ACC112 (cell line): ENCODE measurements around the gene CMKLR1.

Experiments used
- H2AFZ ChIP-seq: fragments of 200-600 bp; sonication (generic); one replicate; pipeline ENCODE4 v1.6.0; 2017; ENCODE audit warnings: antibody characterized with exemption, low read length; ENCODE audit not compliant: unreplicated experiment
- H3K27ac ChIP-seq: fragments of 200-600 bp; sonication (generic); 2 replicates; pipeline ENCODE4 v1.5.1; 2014; ENCODE audit warnings: low read depth, mild to moderate bottlenecking, antibody characterized with exemption, low read length, moderate library complexity
- H3K27me3 ChIP-seq: fragments of 200-600 bp; sonication (generic); 2 replicates; pipeline ENCODE4 v1.6.1; 2014; ENCODE audit warnings: mild to moderate bottlenecking, antibody characterized with exemption, low read length, moderate library complexity, mixed read lengths; ENCODE audit not compliant: insufficient read depth
- H3K36me3 ChIP-seq: fragments of 200-600 bp; sonication (generic); 2 replicates; pipeline ENCODE4 v1.6.1; 2016; ENCODE audit warnings: mild to moderate bottlenecking, antibody characterized with exemption, low read length, moderate library complexity, mixed read lengths; ENCODE audit not compliant: insufficient read depth
- H3K4me1 ChIP-seq: fragments of 200-600 bp; sonication (generic); one replicate; pipeline ENCODE4 v1.6.1; 2016; ENCODE audit warnings: low read length, mixed read lengths; ENCODE audit not compliant: insufficient read depth, unreplicated experiment, control insufficient read depth
- H3K4me3 ChIP-seq: fragments of 200-600 bp; sonication (generic); 2 replicates; pipeline ENCODE4 v1.5.1; 2014; ENCODE audit warnings: mild to moderate bottlenecking, low read depth, low read length
- H3K79me2 ChIP-seq: fragments of 200-600 bp; sonication (generic); one replicate; pipeline ENCODE4 v1.6.0; 2016; ENCODE audit warnings: low read length; ENCODE audit not compliant: control insufficient read depth, unreplicated experiment, insufficient read depth

The CMKLR1 gene, protein sequence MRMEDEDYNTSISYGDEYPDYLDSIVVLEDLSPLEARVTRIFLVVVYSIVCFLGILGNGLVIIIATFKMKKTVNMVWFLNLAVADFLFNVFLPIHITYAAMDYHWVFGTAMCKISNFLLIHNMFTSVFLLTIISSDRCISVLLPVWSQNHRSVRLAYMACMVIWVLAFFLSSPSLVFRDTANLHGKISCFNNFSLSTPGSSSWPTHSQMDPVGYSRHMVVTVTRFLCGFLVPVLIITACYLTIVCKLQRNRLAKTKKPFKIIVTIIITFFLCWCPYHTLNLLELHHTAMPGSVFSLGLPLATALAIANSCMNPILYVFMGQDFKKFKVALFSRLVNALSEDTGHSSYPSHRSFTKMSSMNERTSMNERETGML

GRCh38 chr12:108338915-108339657, at the start of gene CMKLR1:
TSS of gene CMKLR1 (minus strand) at chr12:108339311. CDS start at chr12:108293591, 45,720 bp downstream.
- H2AFZ ChIP-seq = no peak within 1 kb of the TSS
- no peaks in the 10 kb centered on the region for H3K27me3 ChIP-seq
- H3K4me1 ChIP-seq = peaks cover 11% of the 10 kb centered on the region
- peaks cover 3% of the 10 kb centered on the region; the same call in 1 of the 2 replicates for H3K36me3 ChIP-seq
- no peaks in the 10 kb centered on the region for H3K79me2 ChIP-seq
- H3K4me3 ChIP-seq = peak within 1 kb of the TSS; percentile 63
- H3K27ac ChIP-seq = no peak within 1 kb of the TSS

DNA sequence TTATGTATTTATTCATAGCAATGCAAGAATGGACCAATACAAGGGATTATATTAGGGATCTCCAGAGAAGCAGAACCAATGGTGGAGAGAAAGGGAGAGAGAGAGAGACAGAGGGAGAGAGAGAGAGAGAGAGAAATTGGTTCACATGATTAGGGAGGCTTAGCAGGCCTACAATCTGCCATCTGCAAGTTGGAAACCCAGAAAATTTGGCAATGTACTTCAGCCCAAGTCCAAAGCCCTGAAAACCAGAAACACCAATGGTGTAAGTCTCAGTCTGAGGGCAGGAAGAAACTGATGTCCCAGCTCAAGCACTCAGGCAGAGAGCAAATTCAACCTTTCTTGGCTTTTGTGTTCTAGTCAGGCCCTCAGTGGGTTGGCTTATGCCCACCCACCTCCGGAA, 48.7 kb upstream of the CMKLR1 start:
- no peaks in the 10 kb centered on the region for H3K4me1 ChIP-seq
- H3K27ac ChIP-seq = no peak overlapping the region
- H3K4me3 ChIP-seq = no peak overlapping the region
- H3K79me2 ChIP-seq = no peaks in the 10 kb centered on the region
- no peaks in the 10 kb centered on the region for H3K36me3 ChIP-seq
- no peak overlapping the region for H2AFZ ChIP-seq
- peaks cover 48% of the 10 kb centered on the region for H3K27me3 ChIP-seq

DNA sequence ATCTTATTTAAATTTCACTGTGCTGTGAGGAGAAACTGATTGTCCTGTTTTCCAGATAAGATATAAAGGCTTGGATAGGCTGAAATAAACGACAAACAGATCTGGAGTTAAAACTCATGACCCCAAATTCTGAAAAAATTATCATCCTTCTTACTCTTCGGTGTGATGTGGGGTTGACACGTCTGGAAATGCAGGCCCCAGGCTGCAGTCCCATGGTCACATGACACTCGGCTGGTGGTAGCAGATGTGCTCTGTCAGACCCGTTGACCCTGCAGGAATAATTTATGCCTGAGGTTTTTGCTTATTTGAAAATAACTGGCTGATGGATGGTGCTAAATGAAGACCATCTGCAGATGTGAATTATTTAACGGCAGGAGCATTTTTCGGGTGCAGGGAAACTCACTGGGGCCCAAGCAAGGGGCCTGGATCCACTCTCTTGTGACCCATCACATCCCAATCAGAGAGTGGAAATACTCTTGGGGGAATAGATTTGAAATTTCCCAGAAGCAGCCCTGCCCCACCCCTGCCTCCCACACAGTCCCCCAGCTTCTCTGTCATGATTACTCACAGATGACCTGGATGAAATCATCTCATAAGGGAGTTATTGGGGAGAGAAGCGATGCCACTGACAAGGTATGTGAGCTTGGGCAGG, 47.7 kb upstream of the CMKLR1 start:
- no peaks in the 10 kb centered on the region for H3K79me2 ChIP-seq
- H3K27ac ChIP-seq = no peak overlapping the region

DNA sequence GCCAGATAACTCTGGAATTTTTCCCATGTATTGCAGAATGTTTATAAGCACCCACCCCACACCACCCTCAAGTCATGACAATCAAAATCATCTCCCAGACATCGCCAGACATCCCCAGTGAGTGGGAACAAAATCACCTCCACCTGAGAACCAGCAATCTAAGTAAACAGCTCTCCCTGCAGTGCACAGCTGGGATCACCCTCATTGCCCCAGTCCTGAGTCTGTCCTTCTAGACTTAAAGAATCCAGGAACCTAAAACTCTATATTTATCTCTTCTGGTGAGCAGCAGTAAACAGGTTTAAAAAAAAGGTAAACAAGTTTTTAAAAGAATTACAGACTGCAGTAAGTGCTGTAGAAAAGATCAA, 43.3 kb upstream of the CMKLR1 start:
- peaks cover 30% of the 10 kb centered on the region for H3K27me3 ChIP-seq
- no peaks in the 10 kb centered on the region for H3K4me1 ChIP-seq
- H3K4me3 ChIP-seq = no peak overlapping the region
- H3K79me2 ChIP-seq = no peaks in the 10 kb centered on the region
- H3K36me3 ChIP-seq = no peaks in the 10 kb centered on the region
- H2AFZ ChIP-seq = no peak overlapping the region
- H3K27ac ChIP-seq = no peak overlapping the region

More for the DNA sequence above, 47.7 kb upstream of the CMKLR1 start:
- Histone ChIP-seq H3K4me3 (no peak overlapping the region), H3K36me3 (no peaks in the 10 kb centered on the region), H2AFZ (no peak overlapping the region), H3K27me3 (peaks cover 44% of the 10 kb centered on the region), H3K4me1 (no peaks in the 10 kb centered on the region)

DNA sequence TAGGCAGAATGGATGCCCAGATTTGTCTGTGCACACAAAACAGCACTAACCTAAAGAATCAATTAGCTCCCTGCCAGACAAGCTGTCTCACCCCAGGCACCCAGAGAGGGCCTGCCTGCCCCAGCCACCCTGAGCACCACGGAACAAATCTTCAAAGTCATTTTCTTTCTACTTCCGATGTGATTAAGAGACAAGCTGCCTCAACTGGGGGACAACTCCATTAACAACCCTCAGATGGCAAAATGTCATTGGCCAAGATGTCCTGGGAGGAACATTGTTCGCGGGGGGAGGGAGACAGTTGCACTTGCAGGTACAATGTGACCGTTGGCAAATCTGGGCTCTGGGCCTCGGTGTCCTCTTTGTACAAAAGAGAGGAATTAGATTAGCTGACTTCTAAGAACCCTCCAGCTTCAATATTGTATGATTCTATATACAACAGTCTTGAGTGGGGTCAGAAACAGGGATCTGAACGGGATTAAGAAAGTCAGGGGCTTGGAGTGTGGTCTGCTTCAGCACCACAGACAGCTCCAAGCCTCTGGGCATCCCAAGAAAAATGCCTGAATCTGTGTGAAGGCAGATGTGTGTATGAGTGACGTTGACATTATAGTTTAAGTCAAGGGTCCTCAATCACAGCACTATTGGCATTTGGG, 42.8 kb upstream of the CMKLR1 start:
- Histone ChIP-seq H3K4me3 (no peak overlapping the region), H3K27ac (no peak overlapping the region), H3K27me3 (peaks cover 30% of the 10 kb centered on the region)

DNA sequence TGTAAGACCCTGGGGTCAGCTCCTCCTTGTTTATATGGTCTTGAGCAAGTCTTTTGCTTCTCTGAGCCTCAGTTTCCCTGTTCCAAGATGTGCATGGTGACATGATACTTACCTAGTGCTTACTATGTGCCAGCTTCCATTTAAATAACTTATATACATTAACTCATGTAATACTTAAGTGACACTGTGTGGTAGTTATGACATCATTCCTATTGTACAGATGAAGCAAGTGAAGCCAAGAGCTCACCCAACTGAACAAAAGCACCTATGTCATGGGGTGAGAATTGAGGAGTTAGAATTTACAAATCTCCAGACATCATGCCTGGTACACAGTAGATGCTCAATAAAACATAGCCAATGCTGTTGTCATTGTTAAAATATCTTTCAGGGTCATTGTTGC, 41.3 kb upstream of the CMKLR1 start:
- Histone ChIP-seq H3K4me3 (no peak overlapping the region), H3K27me3 (peaks cover 30% of the 10 kb centered on the region), H3K27ac (no peak overlapping the region), H3K79me2 (no peaks in the 10 kb centered on the region), H2AFZ (no peak overlapping the region), H3K4me1 (peaks cover 6% of the 10 kb centered on the region), H3K36me3 (no peaks in the 10 kb centered on the region)

More for the DNA sequence above, 42.8 kb upstream of the CMKLR1 start:
- Histone ChIP-seq H3K4me1 (no peaks in the 10 kb centered on the region), H2AFZ (no peak overlapping the region), H3K79me2 (no peaks in the 10 kb centered on the region), H3K36me3 (no peaks in the 10 kb centered on the region)

DNA sequence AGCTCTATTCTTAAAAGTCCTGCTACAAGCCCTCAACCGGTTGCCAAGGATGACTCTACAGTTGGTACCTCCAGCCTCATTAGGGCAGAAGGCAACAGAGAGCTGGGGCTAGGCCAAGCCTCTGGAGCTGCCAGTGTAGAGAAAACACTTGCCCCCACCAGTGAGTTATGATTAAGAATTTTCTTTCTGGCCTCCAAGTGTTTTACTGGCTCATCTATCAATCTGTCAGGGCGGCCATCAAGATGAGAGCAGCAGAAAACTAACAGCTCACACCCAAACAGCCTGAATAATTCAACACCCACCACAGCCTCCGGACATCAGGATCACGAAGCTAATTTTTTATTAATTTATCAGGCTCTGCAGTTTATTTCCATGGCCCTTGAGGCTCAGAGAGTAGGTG, 40.7 kb upstream of the CMKLR1 start:
- Histone ChIP-seq H3K27me3 (peaks cover 27% of the 10 kb centered on the region), H3K36me3 (no peaks in the 10 kb centered on the region), H3K79me2 (no peaks in the 10 kb centered on the region), H3K4me1 (peaks cover 11% of the 10 kb centered on the region), H2AFZ (no peak overlapping the region), H3K4me3 (no peak overlapping the region), H3K27ac (no peak overlapping the region)

DNA sequence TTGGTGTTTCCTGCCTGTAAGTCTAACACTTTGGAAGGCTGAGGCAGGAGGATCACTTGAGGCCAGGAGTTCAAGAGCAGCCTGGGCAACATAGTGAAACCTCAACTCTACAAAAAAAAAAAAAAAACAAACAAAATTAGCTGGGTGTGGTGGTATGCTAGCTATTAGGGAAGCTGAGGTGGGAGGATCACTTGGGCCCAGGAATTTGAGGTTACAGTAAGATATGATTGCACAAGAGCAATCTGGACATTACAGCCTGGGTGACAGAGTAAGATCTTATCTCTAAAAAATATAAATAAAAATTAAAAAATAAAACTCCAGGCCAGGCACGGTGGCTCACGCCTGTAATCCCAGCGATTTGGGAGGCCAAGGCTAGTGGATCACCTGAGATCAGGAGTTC, 39.8 kb upstream of the CMKLR1 start:
- Histone ChIP-seq H3K36me3 (no peaks in the 10 kb centered on the region), H3K27ac (no peak overlapping the region), H3K4me1 (peaks cover 11% of the 10 kb centered on the region)

GRCh38 chr12:108377260-108377659, 38.1 kb upstream of the CMKLR1 start:
- Histone ChIP-seq H3K4me3 (no peak overlapping the region), H2AFZ (no peak overlapping the region), H3K79me2 (no peaks in the 10 kb centered on the region), H3K27ac (no peak overlapping the region), H3K36me3 (no peaks in the 10 kb centered on the region), H3K4me1 (peaks cover 13% of the 10 kb centered on the region), H3K27me3 (peaks cover 12% of the 10 kb centered on the region; the same call in 1 of the 2 replicates)

More for the DNA sequence above, 39.8 kb upstream of the CMKLR1 start:
- Histone ChIP-seq H3K79me2 (no peaks in the 10 kb centered on the region), H2AFZ (no peak overlapping the region), H3K4me3 (no peak overlapping the region), H3K27me3 (peaks cover 23% of the 10 kb centered on the region)

DNA sequence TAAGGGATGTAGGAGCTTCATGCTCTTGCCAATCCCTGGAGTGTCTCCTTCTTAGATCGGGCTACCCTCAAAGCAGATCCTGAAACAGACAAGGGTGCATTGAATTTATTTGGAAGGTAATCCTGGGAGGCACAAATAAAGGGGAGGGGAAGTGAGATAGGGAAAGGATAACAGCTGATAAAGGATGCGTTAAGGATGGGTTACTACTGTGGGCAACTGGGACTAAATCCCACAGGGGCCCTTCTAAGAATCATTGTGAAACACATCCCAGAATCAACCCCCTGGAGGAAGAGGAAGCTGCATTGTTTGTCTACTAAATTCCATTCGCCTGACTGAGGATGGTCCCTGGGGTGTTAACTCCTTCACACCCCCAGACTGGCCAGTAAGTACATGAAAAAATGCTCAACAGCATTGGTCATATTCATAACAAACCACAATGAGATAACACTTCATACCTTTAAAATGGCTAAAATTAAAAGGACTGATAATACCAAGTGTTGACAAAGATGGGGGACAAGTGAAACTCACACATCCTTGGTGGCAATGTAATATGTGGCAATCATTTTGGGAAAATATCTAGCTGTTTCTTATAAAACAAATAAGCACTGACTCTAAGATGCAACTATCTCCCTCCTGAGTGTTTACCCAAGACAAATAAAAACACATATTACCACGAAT, 37.0 kb upstream of the CMKLR1 start:
- Histone ChIP-seq H2AFZ (no peak overlapping the region), H3K4me3 (no peak overlapping the region), H3K4me1 (peaks cover 24% of the 10 kb centered on the region), H3K27me3 (peaks cover 7% of the 10 kb centered on the region; the same call in 1 of the 2 replicates), H3K27ac (peak overlapping the region; percentile 55), H3K36me3 (no peaks in the 10 kb centered on the region), H3K79me2 (no peaks in the 10 kb centered on the region)
